Measurements from ENCODE around the gene FRYL.

FRYL gene

GRCh38 chr4:48543796-48544195 is 236.3 kb downstream of the FRYL start:
- no peak for DNase-seq

- DNase-seq = no peak
These were observed 237.2 kb downstream of the FRYL start for GRCh38 chr4:48542888-48543287.

- DNase-seq = no peak
These were observed 240.5 kb downstream of the FRYL start for GRCh38 chr4:48539597-48539996.

DNA sequence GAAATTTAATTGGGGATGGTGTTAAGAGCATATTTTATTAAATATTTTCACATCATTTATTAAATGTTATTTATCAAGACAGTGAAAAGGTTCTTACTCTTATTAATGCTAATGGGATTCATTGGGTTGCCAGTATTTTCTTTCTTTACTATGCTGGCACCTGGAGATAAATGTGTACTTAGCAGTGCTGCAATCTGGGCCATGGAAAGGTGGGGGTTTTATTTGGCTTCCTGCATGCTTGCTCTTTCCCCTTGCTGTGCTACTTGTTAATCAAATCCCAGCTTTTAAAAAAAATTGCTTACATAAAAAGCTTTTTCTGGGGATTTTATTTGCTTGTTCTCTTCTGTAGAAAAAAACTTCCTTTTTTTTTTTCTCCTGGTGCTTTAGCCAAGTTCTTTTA is 241.7 kb downstream of the FRYL start:
- DNase-seq = peak in 1 of 3 donors; percentile 3

GRCh38 chr4:48526406-48526805 is 253.7 kb downstream of the FRYL start:
- no peak for DNase-seq

GRCh38 chr4:48518143-48518542 is 261.9 kb downstream of the FRYL start:
- no peak for DNase-seq

DNA sequence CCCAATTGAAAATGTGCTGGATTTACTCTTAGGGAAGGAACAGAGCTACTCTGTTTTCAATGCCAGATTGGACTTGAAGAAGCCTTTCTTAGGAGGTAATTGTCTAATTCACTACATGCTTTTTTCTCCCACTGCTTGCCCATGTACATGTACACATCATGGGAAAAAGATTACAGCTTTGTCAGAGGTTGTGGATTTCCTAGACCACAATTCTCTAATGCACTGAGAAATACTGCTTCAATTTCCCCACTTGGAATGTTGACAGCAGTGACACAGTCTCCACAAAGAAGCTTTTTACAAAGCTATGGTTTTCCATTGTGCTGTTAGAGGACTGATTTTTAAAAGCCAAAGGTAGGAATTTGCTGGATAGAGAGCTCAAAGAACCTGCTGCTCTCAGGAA is 270.5 kb downstream of the FRYL start:
- DNase-seq = no peak

DNA sequence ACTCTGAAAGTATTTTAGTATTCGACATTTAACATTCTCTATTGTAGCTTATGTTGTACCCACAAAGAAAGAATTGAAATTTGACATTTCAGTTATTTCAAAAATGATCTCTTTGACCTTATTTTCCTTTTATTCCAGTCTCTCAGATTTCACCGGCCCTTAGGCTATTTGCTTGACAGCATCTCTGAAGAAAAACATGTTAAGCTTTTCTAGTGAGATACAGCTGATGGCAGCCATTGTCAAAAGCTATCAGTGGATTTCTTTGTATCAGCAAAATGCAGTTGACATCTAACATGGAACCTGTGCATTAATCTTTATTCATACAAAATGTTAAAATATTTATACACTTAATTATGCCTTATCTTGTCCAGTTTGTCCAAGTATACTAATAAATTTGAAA is 273.4 kb downstream of the FRYL start:
- DNase-seq = no peak

- DNase-seq = no peak
These were observed 275.7 kb downstream of the FRYL start for GRCh38 chr4:48504352-48504751.

- DNase-seq = no peak
These were observed 276.1 kb downstream of the FRYL start for GRCh38 chr4:48504026-48504330.

- no peak for DNase-seq
These were observed 276.6 kb downstream of the FRYL start for GRCh38 chr4:48503233-48504025.

DNA sequence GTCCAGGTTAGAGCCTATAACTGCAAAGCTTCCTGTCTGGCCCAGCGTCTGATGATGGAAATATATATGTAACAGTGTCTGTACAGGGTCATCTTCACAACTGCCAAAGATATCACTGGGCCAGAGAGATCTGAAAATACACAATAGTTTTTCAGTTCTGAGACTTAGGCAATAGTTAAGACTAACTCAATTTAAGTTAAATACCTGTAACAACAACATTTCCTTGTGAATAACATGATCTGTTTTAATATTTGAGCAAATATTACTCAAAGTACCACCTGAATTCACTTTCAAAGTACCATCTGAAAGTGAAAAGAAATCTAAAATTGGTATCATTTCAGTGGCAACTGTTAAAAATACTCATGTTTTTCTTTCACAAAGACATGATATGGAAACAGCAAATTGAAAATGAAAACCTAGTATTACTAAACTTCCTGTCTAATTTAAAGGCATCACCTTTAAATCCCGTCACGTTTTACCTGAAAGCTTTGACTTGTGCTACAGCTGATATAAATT is 280.5 kb downstream of the FRYL start:
- DNase-seq = no peak

- no peak for DNase-seq
These were observed 281.2 kb downstream of the FRYL start for GRCh38 chr4:48498895-48499294.

- DNase-seq = no peak
These were observed 284.1 kb downstream of the FRYL start for GRCh38 chr4:48495941-48496340.

- DNase-seq = no peak
These were observed 286.5 kb downstream of the FRYL start for GRCh38 chr4:48493452-48494100.

- DNase-seq = no peak
These were observed 288.4 kb downstream of the FRYL start for GRCh38 chr4:48491514-48492176.

DNA sequence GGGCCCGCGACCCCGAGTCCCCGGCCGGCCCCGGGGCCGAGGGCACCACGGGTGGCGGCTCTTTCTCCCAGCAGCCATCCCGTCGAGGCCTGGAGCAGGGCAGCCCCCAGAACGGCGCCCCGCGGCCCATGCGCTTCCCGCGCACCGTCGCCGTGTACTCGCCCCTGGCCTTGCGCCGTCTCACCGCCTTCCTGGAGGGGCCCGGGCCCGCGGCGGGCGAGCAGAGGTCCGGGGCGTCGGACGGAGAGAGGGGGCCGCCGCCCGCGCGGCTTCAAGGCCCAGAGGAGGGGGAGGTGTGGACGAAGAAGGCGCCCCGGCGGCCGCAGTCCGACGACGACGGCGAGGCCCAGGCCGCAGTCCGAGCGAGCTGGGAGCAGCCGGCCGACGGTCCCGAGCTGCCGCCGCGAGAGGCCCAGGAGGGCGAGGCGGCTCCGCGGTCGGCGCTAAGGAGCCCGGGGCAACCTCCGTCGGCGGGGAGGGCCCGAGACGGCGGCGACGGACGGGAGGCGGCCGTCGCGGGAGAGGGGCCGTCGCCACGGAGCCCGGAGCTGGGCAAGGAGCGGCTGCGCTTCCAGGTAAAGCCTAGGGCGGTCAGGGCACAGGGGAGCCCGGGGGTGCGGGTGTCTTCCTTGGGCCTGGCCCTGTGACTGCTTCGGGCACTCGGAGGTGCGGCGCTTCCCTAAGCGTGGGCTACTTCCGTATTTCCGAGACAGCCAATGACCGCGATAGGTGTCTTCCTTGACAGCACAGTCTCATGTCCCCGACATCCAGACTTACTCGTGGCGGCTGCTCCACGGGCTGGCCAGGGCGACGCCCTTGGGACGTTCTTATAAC is 289.2 kb downstream of the FRYL start:
- peak in 1 of 3 donors; percentile 30 for DNase-seq

- peak in 1 of 3 donors; percentile 29 for DNase-seq
These were observed 289.9 kb downstream of the FRYL start, which contains the start of gene ZAR1 for GRCh38 chr4:48490012-48490679. ZAR1 (plus strand) TSS chr4:48490252; CDS start chr4:48490292, 40 bp downstream.

DNA sequence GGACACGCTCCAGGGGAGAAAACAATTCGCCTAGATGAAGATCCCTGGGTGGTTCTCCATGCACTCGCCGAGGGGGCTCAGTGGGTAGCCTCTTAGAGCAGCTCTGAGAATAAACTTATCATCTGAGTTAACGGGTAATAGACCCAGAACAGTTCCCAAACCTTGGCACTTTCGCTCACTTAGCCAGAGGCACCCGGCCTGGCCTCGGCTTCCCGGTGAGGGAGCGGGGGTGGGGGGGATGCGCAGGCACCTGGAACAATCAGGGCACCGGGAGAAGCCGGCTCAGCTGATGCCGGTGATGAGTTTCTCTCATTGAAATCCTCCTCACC is 290.4 kb downstream of the FRYL start:
- DNase-seq = no peak

GRCh38 chr4:48484494-48485168 is 295.4 kb downstream of the FRYL start:
- DNase-seq = no peak

- DNase-seq = peak in 2 of 3 donors; percentile 20 to 34
These were observed 296.1 kb downstream of the FRYL start for GRCh38 chr4:48483777-48484493.
